ENCODE data around the gene GALT.

GRCh38 chr9:34601937-34602573, 44.4 kb upstream of the GALT start:
- TF ChIP-seq MAX (IDR thresholded peaks at IDR 0.05) = no peak
- TF ChIP-seq RAD21 (IDR thresholded peaks at IDR 0.05) = no peak
- TF ChIP-seq SP1 (IDR thresholded peaks at IDR 0.05) = no peak
- no peak for TF ChIP-seq CTCF (IDR thresholded peaks at IDR 0.05; ENCODE audit: low read depth, low read length, missing input control)
- TF ChIP-seq TAF1 (conservative IDR thresholded peaks at IDR 0.05) = no peak

All from liver (tissue), 3 donors.